GM23338 (cell line): ENCODE results near the gene CA6.

ENCODE experiments used
- CTCF ChIP-seq, 2 experiments: fragments of 200-600 bp in 1 of 2; sonication (generic) in 1 of 2; conservative IDR thresholded peaks; 2 replicates each; pipeline versions ENCODE4 v1.5.1 to v1.6.1; 2016 to 2017; ENCODE audit warnings: antibody characterized with exemption in 2 of 2, low read depth in 2 of 2, mild to moderate bottlenecking in 2 of 2, moderate library complexity in 1 of 2
- EZH2 ChIP-seq: fragments of 200-600 bp; sonication (generic); IDR thresholded peaks from one replicate; pipeline ENCODE4 v1.8.0; 2017; ENCODE audit warnings: antibody characterized with exemption, mild to moderate bottlenecking, low read depth; ENCODE audit not compliant: unreplicated experiment
- EZH2phosphoT487 ChIP-seq: fragments of 200-600 bp; sonication (generic); IDR thresholded peaks from one replicate; pipeline ENCODE4 v1.8.1; 2018; ENCODE audit warnings: antibody characterized with exemption; ENCODE audit not compliant: unreplicated experiment
- JUNB ChIP-seq: IDR thresholded peaks from one replicate; pipeline ENCODE4 v1.6.1; 2016; ENCODE audit warnings: antibody characterized with exemption; ENCODE audit not compliant: unreplicated experiment
- POLR2AphosphoS5 ChIP-seq: IDR thresholded peaks from 2 replicates; pipeline ENCODE4 v1.6.1; 2016; ENCODE audit warnings: antibody characterized with exemption, low read depth
- REST ChIP-seq: IDR thresholded peaks from one replicate; pipeline ENCODE4 v1.6.1; 2018; ENCODE audit warnings: antibody characterized with exemption; ENCODE audit not compliant: unreplicated experiment
- ZNF331 ChIP-seq: fragments of 250-450 bp; sonication (Bioruptor Pico); IDR thresholded peaks from 2 replicates; pipeline ENCODE4 v1.5.0; 2020; ENCODE audit warnings: low read depth, mild to moderate bottlenecking, moderate library complexity
- ZNF462 ChIP-seq: fragments of 250-450 bp; sonication (Bioruptor Pico); IDR thresholded peaks from 2 replicates; pipeline ENCODE4 v1.5.0; 2020; ENCODE audit warnings: mild to moderate bottlenecking, moderate library complexity

- TF ChIP-seq CTCF (conservative IDR thresholded peaks at IDR 0.05; ENCODE audit: low read depth in 2 of 2) (no peak), POLR2AphosphoS5 (no peak), EZH2 (no peak), JUNB (no peak), ZNF331 (CRISPR knock-in tag) (no peak), REST (no peak), EZH2phosphoT487 (no peak), ZNF462 (CRISPR knock-in tag) (no peak)
Measured at GRCh38 chr1:8951231-8951630, 5.6 kb downstream of the CA6 start.
